Globus pallidus (tissue), 1 donor: Measurements from ENCODE around the gene SYPL1.
A peak's percentile ranks its signal among the peaks of the same experiment; 100 is the strongest.
"Not testable (repeated sequence)": the region's sequence is repeated elsewhere in the genome, so short reads cannot be mapped to it uniquely, and the experiment has no call there.

Source experiments
- DNase-seq: peaks from one replicate; pipeline ENCODE4 v3.0.0-alpha.2; 2015; ENCODE audit warnings: low spot score

Gene SYPL1

DNA sequence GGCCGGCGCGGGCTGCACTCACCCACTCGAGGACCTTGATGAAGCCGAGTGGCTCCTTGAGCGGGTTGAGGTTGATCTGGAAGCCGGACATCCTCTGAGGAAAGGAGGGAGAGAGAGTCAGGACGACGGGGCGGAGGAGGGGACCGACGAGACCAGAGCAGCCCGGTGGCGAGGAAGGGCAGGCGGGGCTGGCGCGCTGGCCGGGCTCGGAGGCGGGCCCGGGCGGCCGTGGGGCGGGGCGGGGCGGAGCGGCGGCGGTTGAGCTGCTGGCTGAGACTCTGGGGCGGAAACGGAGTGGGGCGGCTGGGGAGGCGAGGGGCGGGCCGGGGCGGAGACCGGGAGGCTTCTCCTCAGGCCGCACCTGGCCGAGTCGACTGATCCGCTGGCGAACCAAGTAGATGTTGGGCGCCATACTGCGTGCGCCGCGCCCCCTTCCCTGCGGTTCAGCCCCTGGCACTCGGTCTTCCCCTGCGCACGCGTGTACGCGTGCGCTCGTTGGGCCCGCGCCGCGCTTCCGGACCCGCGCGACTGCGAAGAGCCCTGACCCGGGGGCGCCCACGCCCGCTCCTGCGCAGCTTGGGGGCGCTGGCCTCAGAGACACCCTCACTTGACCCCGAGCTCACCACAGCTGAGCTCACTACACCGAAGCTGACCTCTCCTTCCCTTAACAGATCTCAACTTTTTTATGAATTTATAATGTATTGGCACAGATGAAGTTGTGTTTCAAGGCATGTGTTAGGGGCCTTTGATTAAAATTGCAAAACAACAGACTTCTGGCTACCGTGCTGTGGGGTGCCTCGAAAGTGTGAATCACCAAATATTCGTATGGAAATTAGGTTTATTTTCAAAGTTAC lies at the start of gene SYPL1:
SYPL1 (minus strand) TSS at position 195 of the 854 bp plus-strand sequence; CDS start at position 91, 104 bp downstream.
- peak; percentile 89 for DNase-seq

DNA sequence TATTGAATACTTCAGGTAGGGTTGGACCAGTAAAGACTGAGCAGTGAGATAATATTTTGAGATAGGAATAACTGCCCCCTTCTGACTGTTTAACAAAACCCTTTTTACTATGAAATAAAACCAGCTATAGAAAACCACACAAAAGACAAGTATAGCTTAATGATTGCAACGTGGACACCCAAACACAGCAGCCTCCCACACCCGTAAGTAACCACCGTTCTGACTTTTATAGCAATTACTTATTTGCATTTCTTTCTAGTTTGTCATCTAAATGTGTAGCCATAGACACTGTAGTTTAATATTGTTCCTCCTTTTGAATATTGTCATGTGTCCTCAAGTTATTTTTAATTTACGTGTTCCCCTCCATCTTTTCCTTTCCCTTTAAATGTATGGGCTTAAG lies 42.9 kb upstream of the SYPL1 start:
- no peak for DNase-seq

DNA sequence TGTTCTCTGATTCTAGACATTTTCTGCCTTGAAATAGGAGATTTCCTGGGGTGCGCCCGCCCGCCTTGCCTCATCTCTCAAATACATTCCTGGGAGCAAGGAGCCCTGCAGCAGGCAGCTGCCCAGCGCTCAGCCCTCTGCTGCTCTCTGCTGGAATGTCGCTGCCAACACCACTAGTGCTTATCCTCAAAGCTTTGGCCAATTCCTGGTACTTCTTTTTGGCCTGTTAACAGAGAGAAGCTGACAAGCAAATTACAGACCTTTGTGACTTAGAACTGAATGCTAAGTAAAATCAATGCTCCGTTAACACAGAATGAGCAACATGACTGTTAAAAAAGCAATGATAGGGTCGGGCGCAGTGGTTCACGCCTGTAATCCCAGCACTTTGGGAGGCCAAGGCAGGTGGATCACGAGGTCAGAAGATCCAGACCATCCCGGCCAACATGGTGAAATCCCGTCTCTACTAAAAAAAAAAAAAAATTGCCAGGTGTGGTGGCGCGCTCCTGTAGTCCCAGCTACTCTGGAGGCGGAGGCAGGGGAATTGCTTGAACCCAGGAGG lies 41.9 kb upstream of the SYPL1 start:
- DNase-seq, result peak; percentile 80

DNA sequence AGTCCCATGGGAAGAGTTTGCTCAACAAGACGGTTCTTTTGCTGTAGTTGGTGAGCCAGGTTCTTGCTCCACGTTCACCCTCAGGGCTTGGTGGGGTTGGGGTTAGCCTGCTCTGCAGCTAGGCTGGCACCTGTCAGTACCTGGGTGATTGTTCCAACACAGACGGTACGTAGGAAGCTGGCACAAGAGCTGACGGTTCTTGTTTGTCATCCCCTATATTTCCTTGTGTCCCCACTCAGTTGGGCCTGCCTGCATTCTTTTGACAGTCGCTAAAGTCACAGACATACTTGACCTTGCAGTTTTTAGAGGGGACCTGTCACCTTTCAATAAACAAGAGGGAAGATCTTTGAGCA lies 40.2 kb upstream of the SYPL1 start:
- DNase-seq, result no peak

DNA sequence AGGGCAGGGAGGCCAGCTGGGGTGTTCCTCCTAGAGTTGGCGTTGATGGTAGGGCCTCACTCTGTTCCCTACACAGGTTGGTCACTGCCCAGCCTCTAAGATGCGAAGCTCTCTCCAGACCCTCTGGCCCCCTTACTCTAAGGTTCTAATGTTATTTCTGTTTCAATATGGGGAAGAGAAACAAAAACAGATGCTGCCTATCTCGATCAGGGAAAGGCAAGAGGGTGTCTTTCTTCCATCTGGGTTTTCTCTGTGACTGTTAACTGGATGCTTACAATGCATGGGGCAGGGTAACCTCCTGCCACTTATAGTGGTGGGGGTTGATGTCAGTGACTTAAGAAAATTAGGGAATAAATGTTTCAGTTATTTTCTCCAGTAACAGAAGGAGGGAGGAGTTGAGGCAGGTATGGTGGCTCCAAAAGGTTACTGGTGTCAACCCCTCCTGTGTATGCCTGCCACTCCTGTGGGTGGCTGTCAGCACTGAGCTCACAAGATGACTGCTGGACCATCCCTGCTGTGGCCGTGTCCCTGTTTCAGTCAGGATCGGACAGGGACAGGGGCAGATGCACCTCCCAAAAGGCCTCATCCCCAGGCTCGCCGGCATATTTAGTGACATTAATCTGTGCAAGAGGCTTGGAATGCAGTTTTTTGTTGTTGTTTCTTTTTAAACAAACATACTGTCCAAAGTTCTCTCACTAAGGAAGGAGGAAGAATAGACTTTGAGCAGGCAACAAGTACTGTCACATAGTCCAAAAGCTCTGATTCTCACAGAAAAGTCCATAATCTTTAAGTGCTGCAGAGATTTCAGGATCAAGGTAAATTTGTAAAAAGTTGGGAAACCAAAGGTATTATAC lies 39.6 kb upstream of the SYPL1 start:
- DNase-seq, result no peak

DNA sequence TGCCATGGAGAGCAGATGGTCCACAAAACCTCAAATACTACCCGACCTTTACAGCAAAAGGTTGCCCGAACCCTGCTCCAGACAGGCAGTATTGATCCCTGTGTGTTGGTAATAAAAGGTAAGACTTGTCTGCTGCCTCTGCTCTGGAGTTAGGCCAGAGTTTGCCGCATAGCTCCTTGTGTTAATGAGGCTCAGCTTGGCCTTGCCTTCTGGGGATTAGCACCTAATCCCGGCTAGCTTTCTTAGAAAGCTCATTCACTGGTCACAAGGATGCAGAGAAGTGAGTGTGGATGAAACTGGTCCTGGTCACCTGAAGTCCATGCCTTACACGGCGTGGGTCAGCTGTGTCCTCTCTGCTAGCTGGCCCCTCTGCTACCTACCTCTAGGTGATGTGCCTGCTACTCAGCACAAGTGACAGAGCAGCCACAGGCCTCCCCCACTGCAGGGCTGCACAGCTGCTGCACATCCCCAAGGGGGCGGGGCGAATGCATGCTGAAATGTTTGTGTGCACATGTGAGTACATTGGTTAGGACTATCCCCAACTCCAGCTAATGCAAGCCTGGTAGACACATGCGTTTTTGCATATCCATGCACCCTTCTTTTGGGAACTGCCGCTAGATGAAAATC lies 31.7 kb upstream of the SYPL1 start:
- DNase-seq, result no peak

DNA sequence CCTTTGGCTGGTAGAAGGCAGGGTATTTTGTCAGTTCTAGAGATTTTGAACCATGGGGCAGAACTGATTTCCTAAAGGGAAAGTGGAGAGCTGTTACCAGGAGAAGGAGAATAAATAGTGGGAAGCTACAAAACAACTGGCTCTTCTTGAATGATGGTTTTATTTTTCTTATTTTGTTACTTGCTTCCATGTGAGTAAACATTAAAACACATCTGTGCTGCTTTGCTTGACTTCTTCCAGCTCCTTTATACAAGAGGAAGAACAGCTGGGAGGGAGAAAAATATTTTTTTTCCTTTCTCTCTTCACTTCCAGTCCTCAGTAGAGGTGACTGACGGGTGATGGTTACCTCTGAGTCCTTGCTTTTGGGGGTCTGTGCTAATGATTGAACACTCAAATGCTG lies 30.0 kb upstream of the SYPL1 start:
- no peak for DNase-seq

DNA sequence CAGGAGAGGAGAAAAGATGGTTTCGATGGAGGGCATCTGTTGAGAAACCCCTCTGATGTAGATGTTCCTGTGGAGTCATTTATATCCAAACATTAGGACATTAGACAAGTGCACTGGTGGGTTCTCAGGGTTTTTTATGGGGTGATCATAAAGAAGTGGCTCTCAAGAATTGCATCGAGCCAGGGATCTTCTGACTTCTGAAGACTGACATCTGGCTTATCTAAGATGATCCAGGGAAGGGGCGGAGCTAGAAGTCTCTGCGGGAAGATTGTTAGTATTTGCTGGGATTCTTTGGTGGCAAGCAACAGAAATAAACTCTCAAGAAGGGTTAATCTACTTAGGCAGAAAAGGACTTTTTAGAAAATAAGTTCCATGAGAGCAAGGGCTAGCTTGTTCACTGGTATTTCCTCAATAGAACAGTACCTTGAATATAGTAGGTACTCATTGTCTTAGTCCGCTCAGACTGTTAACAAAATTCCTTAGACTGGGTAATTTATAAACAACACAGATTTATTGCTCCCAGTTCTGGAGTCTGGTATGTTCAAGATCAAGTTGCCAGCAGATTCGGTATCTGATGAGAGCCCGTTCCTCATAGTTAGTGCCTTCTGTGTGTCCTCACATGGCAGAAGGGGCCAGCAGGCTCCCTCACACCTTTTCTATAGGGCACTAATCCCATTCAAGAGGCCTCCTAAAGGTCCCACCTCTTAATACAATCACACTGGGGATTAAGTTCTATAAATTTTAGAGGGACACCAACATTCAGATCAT lies 28.5 kb upstream of the SYPL1 start:
- DNase-seq, result no peak

DNA sequence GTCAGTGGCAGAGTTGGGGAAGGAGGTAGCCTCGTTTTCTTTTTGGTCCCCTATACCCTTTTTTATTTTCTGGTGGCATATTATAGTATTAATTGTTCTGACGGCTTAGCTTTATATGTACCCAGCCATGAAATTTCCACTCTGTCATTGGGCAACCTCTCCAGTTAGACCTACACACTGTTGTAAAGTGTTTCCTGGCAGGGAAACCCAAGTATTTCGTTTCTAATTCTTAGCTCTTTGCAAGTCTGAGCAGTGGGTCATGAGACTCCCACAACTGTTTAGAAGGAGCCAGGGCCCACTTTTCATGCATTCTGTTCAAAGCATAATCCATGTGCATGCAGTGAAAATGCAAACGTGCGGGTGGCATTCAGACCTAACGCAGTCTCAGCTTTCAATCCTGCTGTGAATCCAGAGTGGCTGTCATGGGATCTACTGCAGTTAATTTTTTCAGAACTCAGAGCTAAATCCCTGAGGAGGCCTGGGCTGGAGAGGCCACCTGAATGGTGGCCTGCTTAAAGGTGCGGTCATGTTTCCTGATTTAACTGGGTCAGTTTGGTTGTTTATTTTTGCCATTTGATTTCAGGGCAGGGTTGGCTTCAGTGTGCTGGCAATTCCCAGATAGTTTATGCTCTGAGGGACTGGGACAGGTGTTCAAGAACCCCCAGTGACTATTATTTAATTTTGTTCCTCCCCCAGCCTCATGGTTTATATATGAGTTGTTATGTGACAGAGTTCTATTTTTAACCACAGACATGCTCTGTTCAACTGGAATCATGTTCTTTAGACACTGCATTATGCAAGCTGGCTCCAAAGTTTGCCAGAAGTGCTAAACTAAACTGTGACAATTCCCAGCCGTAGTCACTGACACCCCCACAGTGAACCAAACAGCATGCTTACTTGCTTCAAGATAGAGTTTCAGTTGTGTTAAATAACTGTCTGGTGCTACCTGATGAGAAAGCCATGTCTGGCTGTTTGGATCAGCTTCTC lies 27.4 kb upstream of the SYPL1 start:
- no peak for DNase-seq

DNA sequence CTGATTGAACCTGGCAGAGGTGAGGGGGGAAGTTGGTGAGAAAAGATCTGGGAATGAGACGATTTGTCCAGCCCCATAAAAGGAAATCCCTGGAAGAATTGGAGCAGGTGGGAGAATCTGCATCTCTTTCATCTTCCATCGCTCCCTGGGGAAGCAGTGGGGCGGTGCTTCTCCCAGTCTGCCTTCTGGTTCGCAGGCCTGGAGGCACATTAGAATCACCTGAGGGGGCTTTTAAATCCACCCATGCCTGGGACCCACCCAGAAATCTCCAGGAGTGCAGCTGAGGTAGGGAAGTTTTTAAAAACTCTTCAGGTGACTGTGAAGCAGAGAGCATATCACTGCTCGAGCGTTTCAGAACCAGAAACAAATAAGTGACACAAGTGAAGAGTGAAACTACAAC lies 26.7 kb upstream of the SYPL1 start:
- no peak for DNase-seq

DNA sequence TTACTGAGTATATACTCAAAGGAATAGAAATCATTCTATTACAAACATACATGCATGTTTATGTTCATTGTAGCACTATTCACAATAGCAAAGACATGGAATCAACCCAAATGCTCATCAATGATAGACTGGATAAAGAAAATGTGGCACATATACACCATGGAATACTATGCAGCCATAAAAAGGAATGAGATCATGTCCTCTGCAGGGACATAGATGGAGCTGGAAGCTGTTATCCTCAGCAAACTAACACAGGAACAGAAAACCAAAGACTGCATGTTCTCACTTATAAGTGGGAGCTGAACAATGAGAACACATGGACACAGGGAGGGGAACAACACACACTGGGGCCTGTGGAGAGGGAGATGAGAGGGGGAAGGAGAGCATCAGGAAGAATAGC lies 26.1 kb upstream of the SYPL1 start:
- DNase-seq, result not testable (repeated sequence)

DNA sequence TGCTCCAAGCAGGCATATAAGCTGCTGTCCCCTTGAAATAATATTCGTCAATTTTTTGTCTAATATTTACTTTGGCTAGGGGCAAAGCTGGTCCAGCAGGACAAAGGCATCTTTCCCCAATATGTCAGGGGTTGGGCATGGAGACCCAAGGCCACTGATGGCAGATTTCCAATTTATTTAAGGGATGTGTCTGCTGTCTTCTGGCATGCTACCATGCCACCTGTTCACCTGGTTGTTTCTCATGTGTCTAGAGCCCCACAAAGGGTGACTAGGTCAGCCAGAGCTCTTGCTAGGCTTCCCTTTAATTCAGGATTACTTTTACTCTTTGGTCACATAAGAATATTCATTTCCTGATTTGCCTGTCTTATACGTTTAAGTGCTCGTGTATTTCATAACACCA lies 22.1 kb upstream of the SYPL1 start:
- DNase-seq, result no peak

DNA sequence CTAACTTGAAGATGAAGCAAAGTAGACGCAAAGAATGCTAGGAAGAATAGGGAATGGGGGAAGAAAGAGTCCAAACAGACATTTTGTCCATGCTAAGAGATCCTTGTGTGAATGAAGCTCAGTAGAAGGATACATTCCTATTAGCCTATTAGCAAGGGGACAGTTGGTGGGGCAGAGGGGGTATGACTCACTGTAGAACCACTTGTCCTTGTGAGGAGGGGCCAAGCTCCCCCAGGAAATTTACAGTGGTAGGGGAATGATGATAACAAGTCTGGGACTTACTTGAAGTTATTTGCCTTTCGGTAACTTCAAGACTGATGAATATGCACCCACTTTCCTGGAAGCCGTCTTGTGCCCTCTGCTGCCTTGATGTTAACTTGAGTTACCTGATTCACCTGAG lies 17.2 kb upstream of the SYPL1 start:
- DNase-seq, result no peak

DNA sequence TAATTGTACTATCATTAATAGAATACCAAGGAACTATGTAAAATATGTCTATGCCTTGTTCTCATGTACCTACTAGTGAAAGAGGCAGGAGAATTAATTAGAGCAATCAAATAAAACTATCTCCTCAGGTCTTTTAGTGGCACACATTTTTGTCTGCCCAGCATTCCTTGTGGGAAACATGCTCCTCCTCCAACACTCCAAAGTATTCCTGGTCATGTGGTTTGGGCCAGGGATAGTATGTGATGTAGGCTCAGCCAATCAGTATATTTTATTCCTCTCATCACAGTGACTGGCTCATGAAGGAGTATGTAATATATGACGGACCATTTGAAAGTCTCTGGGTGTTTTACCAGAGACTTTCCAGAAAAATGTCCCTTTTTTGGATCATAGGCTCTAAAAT lies 16.7 kb upstream of the SYPL1 start:
- DNase-seq, result no peak

DNA sequence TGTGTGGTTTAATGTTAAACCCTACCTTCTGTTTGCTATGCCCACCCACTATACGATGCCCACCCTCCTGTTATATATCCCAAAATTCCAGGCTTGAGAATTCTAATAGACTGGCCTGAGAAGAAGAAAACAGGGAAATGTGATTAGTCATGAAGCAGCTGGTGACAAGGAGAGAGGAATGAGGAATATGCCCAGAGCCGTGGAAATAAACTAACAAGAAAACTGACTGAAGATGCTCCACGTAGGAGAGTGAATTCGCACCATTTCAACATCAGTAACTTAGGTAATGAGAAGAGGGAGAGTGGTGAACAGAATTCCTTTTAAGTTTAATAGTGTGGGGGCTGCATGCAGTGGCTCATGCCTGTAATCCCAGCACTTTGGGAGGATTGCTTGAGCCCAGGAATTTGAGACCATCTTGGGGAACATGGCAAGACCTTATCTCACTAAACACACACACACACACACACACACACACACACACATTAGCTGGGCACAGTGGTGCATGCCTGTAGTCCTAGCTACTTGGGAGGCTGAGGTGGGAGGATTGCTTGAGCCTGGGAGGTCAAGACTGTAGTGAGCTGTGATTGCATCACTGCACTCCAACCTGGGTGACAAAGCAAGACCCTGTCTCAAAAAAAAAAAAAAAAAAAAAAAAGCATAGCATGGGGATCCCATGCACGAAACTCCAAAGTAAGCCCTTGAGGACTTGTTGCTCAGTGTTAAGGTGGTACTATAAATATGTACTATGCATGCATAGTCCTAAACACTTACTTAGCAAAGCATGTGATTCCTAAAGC lies 16.1 kb upstream of the SYPL1 start:
- DNase-seq, result no peak

DNA sequence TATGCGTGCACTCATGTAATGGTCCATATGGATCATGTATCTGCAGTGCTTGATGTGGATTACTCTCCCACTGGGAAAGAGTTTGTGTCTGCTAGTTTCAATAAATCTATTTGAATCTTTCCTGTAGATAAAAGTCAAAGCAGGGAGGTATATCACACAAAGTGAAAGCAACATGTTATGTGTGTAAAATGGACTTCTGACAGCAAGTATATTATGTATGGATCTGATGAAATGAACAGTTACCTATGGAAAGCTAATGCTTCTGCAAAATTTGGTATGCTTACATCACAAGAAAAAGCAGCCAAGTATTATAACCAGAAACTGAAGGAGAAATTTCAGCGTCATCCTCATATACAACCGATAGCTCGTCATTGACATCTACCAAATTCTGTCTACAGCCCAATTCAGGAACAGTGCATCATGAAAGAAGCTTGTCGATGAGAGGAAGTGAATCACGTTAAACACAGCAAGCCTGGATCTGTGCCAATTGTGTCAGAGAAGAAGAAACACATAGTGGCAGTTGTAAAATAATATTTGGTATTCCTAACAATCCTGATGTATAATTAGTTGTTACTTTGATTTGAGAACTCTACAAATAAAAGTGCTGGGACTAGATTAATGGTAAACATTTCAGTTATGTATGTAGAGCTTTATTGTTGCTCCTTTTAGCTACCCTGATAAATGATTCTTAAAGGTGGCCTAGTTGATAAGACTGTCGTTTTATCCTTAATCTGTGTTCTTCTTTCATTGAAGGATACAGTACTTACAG lies 14.2 kb upstream of the SYPL1 start:
- no peak for DNase-seq

DNA sequence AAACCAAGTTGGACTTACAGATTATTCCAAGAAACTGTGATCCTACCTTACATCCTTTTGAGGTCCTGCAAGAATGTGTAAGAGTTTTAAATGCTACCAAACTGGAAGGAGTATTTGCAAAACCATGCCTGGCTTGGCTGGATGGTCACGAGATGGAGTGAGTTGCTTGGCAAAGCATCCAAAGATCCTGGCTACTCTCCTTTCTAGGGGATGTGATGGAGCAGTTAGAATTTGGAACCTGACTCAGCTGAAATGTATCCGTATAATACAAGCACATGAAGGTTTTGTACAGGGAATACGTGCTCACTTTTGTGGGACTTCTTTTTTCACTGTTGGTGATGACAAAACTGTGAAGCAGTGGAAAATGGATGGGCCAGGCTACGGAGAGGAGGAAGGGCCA lies 13.3 kb upstream of the SYPL1 start:
- no peak for DNase-seq

DNA sequence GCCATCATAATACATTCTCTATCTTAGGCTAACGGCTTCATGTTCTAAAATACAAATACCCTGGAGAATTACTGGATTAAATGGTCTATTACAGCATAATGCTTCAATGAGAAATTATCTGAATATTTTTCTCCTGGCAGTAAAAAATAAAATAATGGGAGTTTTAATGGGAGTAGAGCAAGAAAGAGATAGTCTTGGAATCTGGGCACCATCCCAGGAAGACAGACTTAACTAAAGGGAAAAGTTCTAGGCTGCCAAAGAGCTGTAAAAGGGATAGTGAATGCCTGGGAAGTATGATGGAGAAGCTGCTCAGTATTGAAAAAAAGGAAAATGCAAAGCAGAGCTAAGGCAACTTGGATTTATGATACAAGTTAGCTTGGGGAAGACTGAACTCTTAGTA lies 12.1 kb upstream of the SYPL1 start:
- DNase-seq, result no peak

DNA sequence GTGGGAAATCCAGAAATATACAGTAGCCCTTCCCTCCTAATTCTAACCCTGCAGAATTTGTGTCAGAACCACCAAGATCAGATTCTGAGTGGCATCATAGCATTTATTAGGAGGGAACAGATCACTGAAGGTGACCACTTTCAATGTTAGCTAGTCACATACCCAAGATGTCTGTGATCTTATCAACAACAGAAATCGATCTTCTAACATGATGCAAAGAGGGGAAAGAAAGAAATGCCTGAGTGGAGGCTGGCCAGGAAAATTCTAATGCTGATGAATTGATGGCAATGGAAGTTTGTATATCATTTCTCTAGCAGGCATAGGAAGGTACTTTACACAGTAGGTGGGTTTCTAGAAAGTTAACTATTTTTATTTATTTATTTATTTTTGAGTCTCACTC lies 10.6 kb upstream of the SYPL1 start:
- no peak for DNase-seq
